ENCODE results near the gene FAM120B.
"Not testable (repeated sequence)": the region's sequence is repeated elsewhere in the genome, so short reads cannot be mapped to it uniquely, and the experiment has no call there.

The FAM120B gene

GRCh38 chr6:170385506-170385905 lies 78.9 kb downstream of the FAM120B start:
- no peak for DNase-seq (ENCODE audit: low read depth)
- TF ChIP-seq CTCF (IDR thresholded peaks at IDR 0.05; ENCODE audit: insufficient read depth, low read depth, low read length, missing control alignments) = no peak
- H3K4me3 ChIP-seq (ENCODE audit: low read length) = no peak overlapping the region

GRCh38 chr6:170388113-170388512 lies 81.6 kb downstream of the FAM120B start:
- no peak overlapping the region for H3K4me3 ChIP-seq (ENCODE audit: low read length)
- TF ChIP-seq CTCF (IDR thresholded peaks at IDR 0.05; ENCODE audit: insufficient read depth, low read depth, low read length, missing control alignments) = no peak
- DNase-seq (ENCODE audit: low read depth) = peak; percentile 37

- TF ChIP-seq CTCF (IDR thresholded peaks at IDR 0.05; ENCODE audit: insufficient read depth, low read depth, low read length, missing control alignments) = no peak
- DNase-seq (ENCODE audit: low read depth) = no peak
- H3K4me3 ChIP-seq (ENCODE audit: low read length) = no peak overlapping the region
These were observed 86.5 kb downstream of the FAM120B start for GRCh38 chr6:170393033-170393432.

DNA sequence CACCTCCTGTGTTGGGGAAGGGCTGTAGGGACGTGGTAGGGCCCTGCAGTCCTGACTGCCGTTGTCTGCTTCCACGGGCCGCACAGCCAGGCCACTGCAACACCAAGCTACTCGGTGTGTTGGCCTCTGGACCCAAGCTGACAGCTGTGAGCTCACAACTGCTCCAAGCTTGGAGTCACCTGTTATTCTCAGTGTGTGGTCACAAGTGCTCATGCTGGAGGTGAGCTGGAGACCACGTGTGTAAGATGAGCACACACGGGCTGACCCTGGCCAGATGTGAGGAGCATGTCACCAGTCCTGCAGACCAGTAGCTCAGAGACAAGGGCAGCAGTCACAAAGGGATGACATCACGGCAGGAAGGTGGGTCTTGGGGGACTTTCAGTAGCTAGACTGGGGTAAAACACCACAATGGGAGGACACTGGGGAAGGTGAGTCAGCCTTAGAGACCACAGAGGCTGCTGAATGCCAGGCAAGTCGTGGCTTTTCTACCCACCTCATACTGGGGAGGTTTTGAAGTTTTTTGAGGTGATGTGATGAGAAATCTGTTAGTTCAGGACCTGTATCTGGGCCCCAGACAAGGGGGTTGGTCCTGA lies 87.3 kb downstream of the FAM120B start:
- H3K4me3 ChIP-seq (ENCODE audit: low read length) = no peak overlapping the region
- no peak for DNase-seq (ENCODE audit: low read depth)
- no peak for TF ChIP-seq CTCF (IDR thresholded peaks at IDR 0.05; ENCODE audit: insufficient read depth, low read depth, low read length, missing control alignments)

DNA sequence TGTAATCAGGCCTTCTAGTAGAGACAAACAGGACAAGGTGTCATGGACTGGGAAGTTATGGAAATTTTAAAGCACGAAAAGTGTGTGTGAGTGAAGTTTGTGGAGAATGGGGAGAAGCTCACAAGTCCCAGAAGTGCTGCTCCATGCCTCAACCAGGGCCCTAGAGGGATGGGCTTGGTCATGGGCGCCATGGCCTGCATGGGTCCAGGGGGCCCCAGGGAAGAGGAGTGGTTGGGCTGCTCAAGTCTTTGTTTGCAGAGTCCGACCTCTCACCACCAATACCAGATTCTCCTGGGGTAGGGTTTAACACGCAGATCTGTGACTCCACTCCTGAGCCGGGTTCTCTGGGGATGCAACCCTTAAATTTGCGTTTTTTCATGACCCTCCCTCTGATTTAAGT lies 88.4 kb downstream of the FAM120B start:
- no peak for TF ChIP-seq CTCF (IDR thresholded peaks at IDR 0.05; ENCODE audit: insufficient read depth, low read depth, low read length, missing control alignments)
- no peak for DNase-seq (ENCODE audit: low read depth)
- H3K4me3 ChIP-seq (ENCODE audit: low read length) = no peak overlapping the region

DNA sequence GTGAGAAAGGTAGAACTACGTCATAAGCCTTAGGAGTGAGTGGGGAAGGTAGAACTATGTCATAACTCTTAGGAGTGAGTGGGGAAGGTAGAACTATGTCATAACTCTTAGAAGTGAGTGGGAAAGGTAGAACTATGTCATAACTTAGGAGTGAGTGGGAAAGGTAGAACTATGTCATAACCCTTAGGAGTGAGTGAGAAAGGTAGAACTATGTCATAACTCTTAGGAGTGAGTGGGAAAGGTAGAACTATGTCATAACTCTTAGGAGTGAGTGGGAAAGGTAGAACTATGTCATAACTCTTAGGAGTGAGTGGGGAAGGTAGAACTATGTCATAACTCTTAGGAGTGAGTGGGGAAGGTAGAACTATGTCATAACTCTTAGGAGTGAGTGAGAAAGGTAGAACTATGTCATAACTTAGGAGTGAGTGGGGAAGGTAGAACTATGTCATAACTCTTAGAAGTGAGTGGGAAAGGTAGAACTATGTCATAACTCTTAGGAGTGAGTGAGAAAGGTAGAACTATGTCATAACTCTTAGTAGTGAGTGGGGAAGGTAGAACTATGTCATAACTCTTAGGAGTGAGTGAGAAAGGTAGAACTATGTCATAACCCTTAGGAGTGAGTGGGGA lies 92.3 kb downstream of the FAM120B start:
- DNase-seq (ENCODE audit: low read depth); H3K4me3 ChIP-seq (ENCODE audit: low read length): not testable (repeated sequence)

GRCh38 chr6:170399955-170400558 lies 93.5 kb downstream of the FAM120B start:
- DNase-seq (ENCODE audit: low read depth) = peak; percentile 96
- not testable (repeated sequence) for H3K4me3 ChIP-seq (ENCODE audit: low read length)

Measured in epithelial cell of esophagus (primary cell).